Measurements from ENCODE around the gene MAGI1.

MAGI1 gene

GRCh38 chr3:65971293-65972252, 67.1 kb downstream of the MAGI1 start:
- DNase-seq (ENCODE audit: low read depth) = no peak

GRCh38 chr3:65968996-65969395, 69.7 kb downstream of the MAGI1 start:
- no peak for DNase-seq (ENCODE audit: low read depth)

DNA sequence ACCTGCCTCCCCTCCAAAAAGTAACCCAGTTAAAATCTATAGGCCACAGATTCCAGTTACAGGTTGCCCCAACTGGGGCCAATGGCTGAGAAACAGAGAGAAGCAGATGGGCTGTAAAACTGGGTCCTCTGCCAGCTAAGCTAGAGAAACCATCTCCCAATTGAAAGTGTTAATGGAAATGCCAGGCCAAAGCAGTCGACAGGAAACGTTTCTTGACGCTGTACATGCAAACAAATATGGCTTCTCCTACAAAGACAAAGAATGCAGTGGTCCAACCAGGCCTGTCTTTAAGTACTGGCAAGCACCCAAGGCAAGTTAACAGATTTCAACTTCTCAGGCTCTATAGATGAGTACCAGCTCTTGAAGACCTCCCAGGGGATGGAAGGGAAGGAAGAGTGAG, 71.3 kb downstream of the MAGI1 start:
- DNase-seq (ENCODE audit: low read depth) = no peak

GRCh38 chr3:65964838-65965237, 73.9 kb downstream of the MAGI1 start:
- no peak for DNase-seq (ENCODE audit: low read depth)

DNA sequence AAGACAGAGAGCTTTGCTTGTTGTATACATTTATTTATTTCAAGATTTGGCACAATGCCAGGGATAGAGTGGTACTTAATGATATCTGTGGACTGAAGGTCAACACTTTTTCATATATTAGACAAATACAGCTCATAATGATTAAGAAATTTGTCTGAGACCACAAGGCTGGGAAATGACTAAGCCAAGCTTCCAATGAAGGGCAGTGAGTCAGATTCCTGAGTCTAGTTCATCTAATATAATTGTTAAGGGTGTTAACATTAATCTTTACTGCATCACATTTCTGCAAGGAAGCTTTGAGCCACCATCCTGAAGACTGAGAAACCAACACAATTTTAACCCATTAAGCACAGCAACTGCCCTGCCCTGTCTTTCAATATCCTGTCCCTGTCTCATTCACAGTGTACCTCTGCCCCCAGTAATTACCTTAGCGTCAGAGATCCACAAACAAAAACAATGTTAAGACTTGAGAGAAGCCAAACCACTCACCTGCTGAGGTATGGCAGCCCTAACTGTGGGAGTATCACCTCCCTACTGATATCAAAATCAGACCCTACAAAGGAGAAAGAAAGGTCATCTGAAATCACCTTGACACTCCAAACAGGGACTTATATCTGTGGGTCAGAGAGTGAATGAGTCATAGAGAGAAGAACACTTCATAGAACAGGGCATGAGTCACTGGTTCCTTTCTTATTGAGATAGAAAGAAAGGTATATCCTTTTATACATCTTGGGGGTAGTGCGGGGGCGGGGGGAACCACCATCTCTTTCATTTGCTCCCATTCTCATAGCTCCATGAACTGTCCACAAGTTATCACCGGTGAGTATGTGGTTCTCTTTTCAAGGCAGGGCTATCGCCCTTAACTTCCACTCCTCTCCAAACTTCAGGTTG, 74.7 kb downstream of the MAGI1 start:
- peak; percentile 76 for DNase-seq (ENCODE audit: low read depth)

- no peak for DNase-seq (ENCODE audit: low read depth)
These were observed 77.0 kb downstream of the MAGI1 start for GRCh38 chr3:65961733-65962132.

DNA sequence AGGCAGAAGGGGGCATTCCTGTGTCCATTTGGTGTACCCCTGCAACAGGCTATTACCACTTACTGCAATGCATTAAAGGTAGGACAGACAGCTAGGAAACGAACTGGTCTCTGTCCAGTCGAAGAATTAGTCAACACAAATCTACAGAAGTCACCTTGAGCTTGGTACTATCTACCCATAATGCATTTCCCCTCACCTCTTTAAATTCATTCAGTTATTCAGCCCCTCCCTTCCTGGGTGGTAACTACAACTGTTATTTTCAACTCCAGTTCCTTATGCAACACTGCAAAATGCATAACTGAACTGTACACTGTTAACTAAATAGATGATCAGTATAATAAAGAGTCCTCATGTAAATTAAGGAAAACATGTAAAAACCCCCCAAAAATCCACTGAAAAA, 77.6 kb downstream of the MAGI1 start:
- no peak for DNase-seq (ENCODE audit: low read depth)

GRCh38 chr3:65960087-65960486, 78.6 kb downstream of the MAGI1 start:
- DNase-seq (ENCODE audit: low read depth) = peak; percentile 66

DNA sequence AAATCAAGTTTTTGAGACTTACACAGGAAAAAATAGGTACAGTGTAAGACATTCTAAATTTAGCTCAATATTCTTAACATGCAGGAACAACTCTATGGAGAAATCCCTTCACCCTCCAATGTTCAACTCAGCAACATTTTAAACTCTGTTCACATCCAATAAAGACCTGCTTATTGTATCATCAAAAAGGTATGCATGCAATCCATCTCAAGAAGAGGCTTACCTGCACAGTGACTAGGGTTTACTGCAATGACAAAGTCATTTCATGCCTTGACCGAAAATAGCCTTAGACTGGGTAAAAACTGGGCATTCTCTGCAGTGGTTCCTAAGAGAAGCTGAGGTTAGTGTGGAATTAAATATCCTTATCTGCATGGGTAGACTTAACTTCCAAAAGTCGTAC, 80.5 kb downstream of the MAGI1 start:
- no peak for DNase-seq (ENCODE audit: low read depth)

- peak; percentile 66 for DNase-seq (ENCODE audit: low read depth)
These were observed 82.8 kb downstream of the MAGI1 start for GRCh38 chr3:65955792-65956477.

DNA sequence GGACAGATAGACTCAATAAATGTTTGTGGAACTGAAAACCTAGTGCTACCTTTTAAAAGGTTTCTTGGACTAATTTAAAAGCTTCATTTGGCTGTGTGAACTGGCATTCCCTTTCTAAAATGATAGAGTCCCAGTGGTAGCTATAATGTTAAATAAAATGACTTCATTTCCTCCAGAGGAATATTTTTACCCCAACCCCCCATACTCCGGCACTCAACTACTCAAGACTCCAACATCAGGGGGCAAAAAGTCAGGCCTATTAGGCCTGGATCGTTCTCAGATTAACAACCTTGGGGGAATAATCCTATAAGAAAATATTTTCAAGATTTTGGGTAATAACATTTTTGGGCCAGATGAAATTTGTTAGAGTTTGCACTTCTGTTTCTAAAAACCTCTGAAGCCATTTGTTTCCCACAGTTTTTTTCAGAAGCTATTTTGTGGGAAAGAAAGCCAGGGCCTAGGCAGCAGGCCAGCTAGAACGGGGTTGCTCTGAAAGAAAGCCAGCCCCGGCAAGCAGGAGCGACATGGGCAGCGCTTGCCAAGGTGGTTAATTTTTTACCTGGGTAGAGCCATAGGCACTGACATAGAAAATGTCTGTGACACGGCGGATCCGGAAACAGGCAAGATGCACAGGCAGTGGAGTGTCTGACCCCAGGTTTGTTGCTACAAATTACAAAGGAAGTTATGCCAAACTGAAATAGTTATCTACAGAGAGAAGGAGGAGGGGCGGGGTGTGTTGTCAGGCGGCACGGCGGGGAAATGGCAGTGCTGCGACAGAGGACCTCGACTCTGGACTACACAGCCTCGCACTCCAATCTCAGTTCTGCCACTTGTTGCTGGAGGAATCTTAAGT, 84.6 kb downstream of the MAGI1 start:
- DNase-seq (ENCODE audit: low read depth) = no peak

DNA sequence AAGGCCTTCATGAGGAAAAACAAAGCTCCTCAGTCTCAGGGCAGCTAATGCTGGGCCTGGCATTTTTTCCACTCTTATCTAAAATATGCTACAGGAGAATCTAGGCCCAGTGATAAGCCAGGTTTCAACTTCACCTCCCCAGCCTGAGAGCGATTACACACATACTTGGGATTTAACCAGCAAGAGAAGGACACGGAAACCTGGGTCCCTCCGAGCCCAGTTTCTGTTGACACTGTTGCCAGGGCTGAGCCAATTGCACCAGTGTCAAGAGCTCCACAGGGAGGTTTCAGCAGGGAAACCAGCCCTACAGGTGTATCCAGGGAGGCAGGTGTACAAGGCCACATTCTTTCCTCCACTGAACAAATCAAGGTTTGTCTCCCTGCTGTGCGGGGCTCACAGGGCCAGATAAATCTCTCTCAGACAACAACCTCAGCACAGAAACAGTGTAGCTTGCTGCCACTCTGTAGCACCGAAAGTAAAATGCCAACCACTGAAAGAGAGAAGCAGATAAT, 85.4 kb downstream of the MAGI1 start:
- no peak for DNase-seq (ENCODE audit: low read depth)

- no peak for DNase-seq (ENCODE audit: low read depth)
These were observed 85.9 kb downstream of the MAGI1 start for GRCh38 chr3:65952842-65953241.

- DNase-seq (ENCODE audit: low read depth) = no peak
These were observed 86.7 kb downstream of the MAGI1 start for GRCh38 chr3:65951836-65952505.

GRCh38 chr3:65950340-65951326, 88.1 kb downstream of the MAGI1 start:
- DNase-seq (ENCODE audit: low read depth) = no peak

DNA sequence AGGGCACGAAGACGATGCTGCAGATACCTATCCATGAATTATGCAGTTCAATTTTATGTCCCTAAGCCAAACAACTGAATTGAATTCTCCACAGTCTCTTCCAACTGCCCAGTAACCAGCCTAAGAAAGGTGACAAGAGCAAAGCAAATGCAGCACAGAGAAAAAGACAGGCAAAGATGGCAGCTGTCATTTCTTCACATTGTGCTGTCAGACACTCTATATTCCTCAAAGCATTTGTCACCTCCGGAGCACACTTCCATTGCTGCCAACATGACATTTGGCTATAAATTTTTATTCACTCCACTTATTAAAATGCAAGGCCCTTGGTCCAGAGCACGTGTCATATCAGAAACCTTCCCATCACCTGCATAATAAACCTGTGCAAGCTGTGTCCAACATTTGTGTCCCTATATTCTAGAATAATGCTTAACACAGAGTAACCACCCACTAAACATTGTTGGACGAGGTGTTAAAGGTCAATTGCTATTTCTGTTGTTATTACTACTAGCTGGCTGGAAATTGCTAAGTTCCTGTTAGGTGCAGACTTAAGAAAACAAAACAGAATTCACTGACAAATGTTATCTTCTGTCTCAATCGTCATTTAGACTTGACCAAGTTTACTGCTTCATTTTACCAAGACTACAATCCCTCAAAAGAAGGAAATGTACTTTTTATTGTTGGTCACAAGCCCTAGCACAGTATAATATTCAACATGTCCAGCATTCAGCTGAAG, 89.7 kb downstream of the MAGI1 start:
- no peak for DNase-seq (ENCODE audit: low read depth)

GRCh38 chr3:65946438-65946837, 92.3 kb downstream of the MAGI1 start:
- no peak for DNase-seq (ENCODE audit: low read depth)

DNA sequence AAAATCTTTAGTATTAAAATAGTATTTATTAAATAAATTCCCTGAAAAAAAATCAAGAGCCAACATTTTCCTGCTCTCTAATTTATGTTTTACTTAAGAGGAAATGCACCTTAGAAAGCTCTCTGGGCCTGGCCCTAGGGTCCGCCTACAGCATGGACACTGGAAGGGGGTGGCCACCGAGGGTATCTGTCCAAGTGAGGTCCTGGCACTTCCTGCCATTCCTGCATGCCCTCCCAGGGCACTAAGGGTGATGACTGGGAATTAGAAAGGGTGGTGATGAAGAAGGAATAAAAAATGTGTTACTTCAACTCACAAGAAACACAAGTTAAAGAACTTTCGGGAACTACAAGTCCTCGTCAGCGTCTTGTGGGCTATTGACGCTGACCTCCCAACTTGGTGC, 92.8 kb downstream of the MAGI1 start:
- DNase-seq (ENCODE audit: low read depth) = no peak

- DNase-seq (ENCODE audit: low read depth) = no peak
These were observed 93.2 kb downstream of the MAGI1 start for GRCh38 chr3:65945480-65945879.
